ENCODE measurements around the gene MYO18B. TPM values are rescaled to one million over a fixed set of nuclear protein-coding genes. Genes with fewer than 3 reads are reported as not detected.

Gene MYO18B
- polyA plus RNA-seq, 1 donor (not counting 4 experiments of a cell fraction or from before 2014, with no cell fraction given): not detected

- Histone ChIP-seq H3K79me2 (ENCODE audit: control insufficient read depth, insufficient read depth, low read length) (no peaks in the 10 kb centered on the region), H4K20me1 (ENCODE audit: control insufficient read depth, extremely low read depth, insufficient read depth, low read length) (no peaks in the 10 kb centered on the region), H3K27ac (ENCODE audit: control insufficient read depth, insufficient read depth, low read length) (no peak overlapping the region), H2AFZ (ENCODE audit: control insufficient read depth, low read length) (no peak overlapping the region), H3K9me3 (ENCODE audit: control insufficient read depth, low read depth, low read length) (no peaks in the 10 kb centered on the region), H3K27me3 (ENCODE audit: control insufficient read depth, extremely low read depth, insufficient read depth, low read length) (no peaks in the 10 kb centered on the region), H3K9ac (ENCODE audit: control insufficient read depth, extremely low read depth, insufficient read depth, low read length) (no peak overlapping the region), H3K9me1 (ENCODE audit: control insufficient read depth, extremely low read depth, insufficient read depth, low read length) (no peaks in the 10 kb centered on the region), H3K4me2 (ENCODE audit: control insufficient read depth, extremely low read depth, insufficient read depth, low read depth, low read length) (no peak overlapping the region), H3K4me1 (ENCODE audit: control insufficient read depth, extremely low read depth, insufficient read depth, low read length) (no peaks in the 10 kb centered on the region), H3K4me3 (ENCODE audit: control insufficient read depth in 2 of 3, extremely low read depth in 1 of 3, insufficient read depth in 2 of 3, low read depth in 1 of 3, low read length in 3 of 3) (no peak overlapping the region), H3K36me3 (ENCODE audit: control insufficient read depth in 2 of 2, extremely low read depth in 1 of 2, insufficient read depth in 2 of 2, low read length in 2 of 2) (no peaks in the 10 kb centered on the region)
- FAIRE-seq (no peak), DNase-seq (ENCODE audit: low read depth, low spot score) (no peak)
- TF ChIP-seq EZH2 (IDR thresholded peaks at IDR 0.05; ENCODE audit: low read length): no peak
- no peak for TF ChIP-seq CTCF (optimal IDR thresholded peaks at IDR 0.05 in 1 of 3, IDR thresholded peaks at IDR 0.05 in 1 of 3, conservative IDR thresholded peaks at IDR 0.05 in 1 of 3; ENCODE audit: extremely low read depth in 1 of 3, insufficient read depth in 2 of 3, low read length in 3 of 3)
- dilution Hi-C loops (cut with MboI; ENCODE audit: extremely low pct_ligation_motif_present, low sequenced_read_pairs): no loop called here
Observed at GRCh38 chr22:25997886-25998775, 256.1 kb downstream of the MYO18B start.

- Histone ChIP-seq H2AFZ (ENCODE audit: control insufficient read depth, low read length) (no peak overlapping the region), H3K4me2 (ENCODE audit: control insufficient read depth, extremely low read depth, insufficient read depth, low read depth, low read length) (no peak overlapping the region), H3K36me3 (ENCODE audit: control insufficient read depth in 2 of 2, extremely low read depth in 1 of 2, insufficient read depth in 2 of 2, low read length in 2 of 2) (no peaks in the 10 kb centered on the region), H3K27ac (ENCODE audit: control insufficient read depth, insufficient read depth, low read length) (no peak overlapping the region), H3K27me3 (ENCODE audit: control insufficient read depth, extremely low read depth, insufficient read depth, low read length) (no peaks in the 10 kb centered on the region), H3K4me1 (ENCODE audit: control insufficient read depth, extremely low read depth, insufficient read depth, low read length) (no peaks in the 10 kb centered on the region), H3K9me1 (ENCODE audit: control insufficient read depth, extremely low read depth, insufficient read depth, low read length) (no peaks in the 10 kb centered on the region), H3K9ac (ENCODE audit: control insufficient read depth, extremely low read depth, insufficient read depth, low read length) (no peak overlapping the region), H3K9me3 (ENCODE audit: control insufficient read depth, low read depth, low read length) (no peaks in the 10 kb centered on the region), H3K79me2 (ENCODE audit: control insufficient read depth, insufficient read depth, low read length) (no peaks in the 10 kb centered on the region), H3K4me3 (ENCODE audit: control insufficient read depth in 2 of 3, extremely low read depth in 1 of 3, insufficient read depth in 2 of 3, low read depth in 1 of 3, low read length in 3 of 3) (no peak overlapping the region), H4K20me1 (ENCODE audit: control insufficient read depth, extremely low read depth, insufficient read depth, low read length) (no peaks in the 10 kb centered on the region)
- TF ChIP-seq CTCF (optimal IDR thresholded peaks at IDR 0.05 in 1 of 3, IDR thresholded peaks at IDR 0.05 in 1 of 3, conservative IDR thresholded peaks at IDR 0.05 in 1 of 3; ENCODE audit: extremely low read depth in 1 of 3, insufficient read depth in 2 of 3, low read length in 3 of 3): no peak
- TF ChIP-seq EZH2 (IDR thresholded peaks at IDR 0.05; ENCODE audit: low read length): no peak
- FAIRE-seq (no peak), DNase-seq (ENCODE audit: low read depth, low spot score) (no peak)
- dilution Hi-C loops (cut with MboI; ENCODE audit: extremely low pct_ligation_motif_present, low sequenced_read_pairs): no loop called here
Observed at GRCh38 chr22:26002456-26002855, 260.5 kb downstream of the MYO18B start.

Measured in keratinocyte (primary cell).